HepG2 (cell line): ENCODE data around the gene DDX17. TPM values are rescaled to one million over a fixed set of nuclear protein-coding genes. Genes with fewer than 3 reads are reported as not detected.

Experiments used
- ATAC-seq: fragments of 200-7000 bp; cut with Tn5 transposase; 3 replicates; pipeline ENCODE4 v1.9.1; 2020; ENCODE audit warnings: mild to moderate bottlenecking, moderate library complexity
- BruUV-seq: library from RNA; stranded (reverse); fragments of 400-500 nt; replicated peaks from 2 replicates; lab custom pipeline; 2021; lab: Mats Ljungman, UMichigan
- CTCF ChIA-PET: fragments of 300-600 bp; formaldehyde crosslinking; extraction: SDS; loops from one replicate; lab custom pipeline; 2021; ENCODE audit warnings: low total read pairs, inconsistent platforms, low intra/inter-chr PET ratio; lab: Yijun Ruan, JAX
- POLR2A ChIA-PET: fragments of 350-600 bp; sonication (Branson Sonifier 250); formaldehyde crosslinking; loops from one replicate; lab custom pipeline; 2020; ENCODE audit warnings: antibody characterized with exemption, inconsistent platforms; lab: Yijun Ruan, JAX
- DNase-seq: peaks from one replicate; pipeline ENCODE4 v3.0.0-alpha.2; 2015; ENCODE audit warnings: low spot score
- FAIRE-seq: peaks from 3 replicates; lab custom pipeline; 2011; peaks lifted over from hg19 to GRCh38; lab: Jason Lieb, UNC
- H2AFZ ChIP-seq: one replicate; pipeline ENCODE4 v1.6.1; 2011; ENCODE audit warnings: low read length, inconsistent platforms
- H3K27ac ChIP-seq: fragments of 300-600 bp; 3 replicates; pipeline ENCODE4 v1.8.0; 2011; ENCODE audit warnings: mixed run types, mild to moderate bottlenecking, mixed read lengths, low read length, inconsistent platforms; ENCODE audit not compliant: insufficient read depth; ENCODE audit errors: extremely low read length
- H3K27me3 ChIP-seq, 2 experiments: fragments of 200-600 bp in 1 of 2; 2 replicates in 1 of 2; 3 replicates in 1 of 2; pipeline versions ENCODE4 v1.6.0 to v1.8.0; 2011; ENCODE audit warnings: low read length in 2 of 2, mild to moderate bottlenecking in 2 of 2, moderate library complexity in 2 of 2, inconsistent platforms in 1 of 2; ENCODE audit not compliant: insufficient read depth in 2 of 2, control insufficient read depth in 1 of 2
- H3K36me3 ChIP-seq, 2 experiments: fragments of 200-600 bp in 1 of 2; replicated peaks in 1 of 2; 2 replicates in 1 of 2; 3 replicates in 1 of 2; pipeline versions ENCODE4 v1.5.1 to v1.8.0; 2011; ENCODE audit warnings: low read length in 2 of 2, inconsistent platforms in 1 of 2; ENCODE audit not compliant: insufficient read depth in 2 of 2, control insufficient read depth in 1 of 2
- H3K4me1 ChIP-seq: 2 replicates; pipeline ENCODE4 v1.5.1; 2012; ENCODE audit warnings: low read length, inconsistent platforms; ENCODE audit not compliant: insufficient read depth
- H3K4me2 ChIP-seq: 2 replicates; pipeline ENCODE4 v1.6.0; 2011; ENCODE audit warnings: low read depth, low read length, inconsistent platforms
- H3K4me3 ChIP-seq, 3 experiments: fragments of 200-600 bp in 1 of 3; sonication (generic), shearing (Covaris generic) in 1 of 3; replicated peaks in 1 of 3; 2 replicates each; pipeline ENCODE4 v1.5.1; 2011 to 2016; ENCODE audit warnings: low read length in 3 of 3, inconsistent platforms in 2 of 3, low read depth in 2 of 3, mild to moderate bottlenecking in 2 of 3, control low read depth in 1 of 3, mixed read lengths in 1 of 3; ENCODE audit not compliant: insufficient read depth in 1 of 3
- H3K79me2 ChIP-seq: one replicate; pipeline ENCODE4 v1.6.1; 2011; ENCODE audit warnings: low read length, inconsistent platforms; ENCODE audit not compliant: insufficient read depth
- H3K9ac ChIP-seq: 2 replicates; pipeline ENCODE4 v1.6.0; 2011; ENCODE audit warnings: mild to moderate bottlenecking, low read depth, low read length, inconsistent platforms; ENCODE audit not compliant: insufficient read depth
- H3K9me3 ChIP-seq: 2 replicates; pipeline ENCODE4 v1.5.1; 2012; ENCODE audit warnings: mild to moderate bottlenecking, low read length
- H4K20me1 ChIP-seq: 2 replicates; pipeline ENCODE4 v1.6.0; 2011; ENCODE audit warnings: inconsistent platforms, mild to moderate bottlenecking, low read length, moderate library complexity; ENCODE audit not compliant: insufficient read depth
- ARNTL ChIP-seq: sonication (generic); formaldehyde crosslinking; IDR thresholded peaks from 2 replicates; pipeline ENCODE4 v1.4.0; 2020; ENCODE audit warnings: mild to moderate bottlenecking, missing genetic modification reagents
- NRL ChIP-seq: sonication (generic); formaldehyde crosslinking; IDR thresholded peaks from 2 replicates; pipeline ENCODE4 v1.5.0; 2020; ENCODE audit warnings: missing genetic modification reagents, mild to moderate bottlenecking, moderate library complexity, borderline replicate concordance
- XRCC5 ChIP-seq: fragments of 200-400 bp; formaldehyde crosslinking; optimal IDR thresholded peaks from 2 replicates; pipeline ENCODE3; 2017; ENCODE audit warnings: mild to moderate bottlenecking, low read length
- ZFP90 ChIP-seq: sonication (generic); formaldehyde crosslinking; IDR thresholded peaks from 2 replicates; pipeline ENCODE4 v1.8.0; 2022; ENCODE audit warnings: missing genetic modification reagents, mild to moderate bottlenecking, inconsistent platforms, borderline replicate concordance
- ZNF263 ChIP-seq: sonication (generic); formaldehyde crosslinking; IDR thresholded peaks from 2 replicates; pipeline ENCODE4 v1.4.0; 2020; ENCODE audit warnings: missing genetic modification reagents
- ZNF44 ChIP-seq: sonication (generic); formaldehyde crosslinking; IDR thresholded peaks from 2 replicates; pipeline ENCODE4 v1.5.1; 2020; ENCODE audit warnings: mild to moderate bottlenecking, missing genetic modification reagents
- ZNF558 ChIP-seq: sonication (generic); formaldehyde crosslinking; IDR thresholded peaks from 2 replicates; pipeline ENCODE4 v1.9.0; 2022; ENCODE audit warnings: mild to moderate bottlenecking, missing genetic modification reagents, borderline replicate concordance
- ZNF83 ChIP-seq: sonication (generic); formaldehyde crosslinking; IDR thresholded peaks from 2 replicates; pipeline ENCODE4 v1.4.0; 2020; ENCODE audit warnings: missing genetic modification reagents, mild to moderate bottlenecking, borderline replicate concordance
- WGBS: methylation state at CpG from one replicate; pipeline ENCODE4 v1.1.6; 2017; ENCODE audit warnings: low lambda C conversion rate; 5-methylcytosine and 5-hydroxymethylcytosine counted together
- in situ Hi-C: cut with HindIII; loops from 2 replicates; pipeline ENCODE4 v1.10.0; 2017; ENCODE audit warnings: low pct_unique_long_range_greater_than_20kb; ENCODE audit not compliant: extremely low pct_ligation_motif_present
- intact Hi-C: fragments of 100-400 bp; cut with micrococcal nuclease; formaldehyde crosslinking; loops from one replicate; pipeline ENCODE4 v1.10.0; 2022; ENCODE audit not compliant: unreplicated experiment
- polyA plus RNA-seq, 8 experiments: library from polyadenylated mRNA; depleted of rRNA in 3 of 8; stranded (reverse) in 7 of 8; unstranded in 1 of 8; fragments of >200 nt; fragmentation: Illumina TruSeq in 4 of 8; extraction: Trizol in 4 of 8; gene quantifications; 2 replicates each; pipeline versions ENCODE4 v1.2.1 to v1.2.3, GENCODE V29; 2011 to 2016; ENCODE audit warnings: low read depth in 4 of 8, missing spikeins in 1 of 8, mixed read lengths in 1 of 8; ENCODE audit not compliant: insufficient read depth in 1 of 8
- total RNA-seq, 5 experiments: library from RNA; depleted of rRNA; stranded (reverse); fragments of >200 nt; fragmentation: Illumina TruSeq; extraction: Trizol; gene quantifications; 2 replicates each; pipeline ENCODE4 v1.2.3, GENCODE V29; 2016; ENCODE audit warnings: low read depth in 1 of 5
- TF ChIP-seq, protein P1 (sequence below): sonication (generic); formaldehyde crosslinking; IDR thresholded peaks from 2 replicates; pipeline ENCODE4 v1.9.0; 2021; ENCODE audit warnings: missing genetic modification reagents, borderline replicate concordance
- TF ChIP-seq, protein P2 (sequence below): sonication (generic); formaldehyde crosslinking; IDR thresholded peaks from 2 replicates; pipeline ENCODE4 v1.5.0; 2020; ENCODE audit warnings: mild to moderate bottlenecking, missing genetic modification reagents

Gene DDX17
- total and polyA plus RNA-seq, 2 of the 13 experiments (the other 11 are each of a cell fraction or from before 2014, with no cell fraction given), result 238 to 344 TPM

DNA sequence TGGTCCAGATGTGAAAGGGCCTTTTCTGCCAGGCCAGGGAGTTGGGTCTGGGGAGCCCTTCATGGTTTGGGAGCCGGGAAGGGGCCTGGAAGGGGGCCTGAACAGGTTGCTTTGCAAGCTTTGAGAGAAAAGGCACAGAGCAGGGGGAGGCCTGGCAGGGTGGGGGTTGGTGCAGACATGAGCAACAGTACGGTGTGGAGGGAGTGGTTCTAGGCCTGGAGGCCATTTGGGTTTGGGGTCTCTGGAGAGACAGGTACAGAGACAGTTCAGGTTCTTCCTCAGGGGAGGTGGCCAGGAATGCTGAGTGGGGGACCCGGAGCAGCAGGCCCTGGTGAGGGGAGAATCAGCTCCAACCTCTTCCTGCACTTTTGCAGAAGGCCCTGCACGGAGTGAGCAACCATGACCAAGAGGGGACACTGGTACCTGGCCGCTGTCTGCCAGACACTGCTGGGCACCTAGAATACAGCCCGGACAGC lies 36.8 kb downstream of the DDX17 start:
- H3K36me3 ChIP-seq, result no peaks in the 10 kb centered on the region
- WGBS, result 92% methylated on average over 5 of the region's 6 CpGs
- H3K4me1 ChIP-seq, result peaks cover 47% of the 10 kb centered on the region
- peaks cover 0 to 10% of the 10 kb centered on the region in 2 experiments; a peak in 3 of 5 replicates for H3K27me3 ChIP-seq
- H3K9me3 ChIP-seq, result no peaks in the 10 kb centered on the region
- no peaks in the 10 kb centered on the region for H3K79me2 ChIP-seq
- H3K4me2 ChIP-seq, result peak overlapping the region; percentile 96
- H3K27ac ChIP-seq, result no peak overlapping the region
- POLR2A ChIA-PET, result no interaction called here
- DNase-seq, result no peak
- H2AFZ ChIP-seq, result no peak overlapping the region
- intact Hi-C loops, result no loop called here
- H4K20me1 ChIP-seq, result no peaks in the 10 kb centered on the region
- CTCF ChIA-PET, result no interaction called here
- no peak for TF ChIP-seq ZNF83 (CRISPR knock-in tag)
- peak overlapping the region in 1 of 3 experiments; percentile 87; a peak in 1 of 6 replicates for H3K4me3 ChIP-seq
- ATAC-seq, result no peak
- peak overlapping the region; percentile 81; the same call in 1 of the 2 replicates for H3K9ac ChIP-seq
- in situ Hi-C loops, result no loop called here
- FAIRE-seq, result no peak
- BruUV-seq, result no TSS peak

DNA sequence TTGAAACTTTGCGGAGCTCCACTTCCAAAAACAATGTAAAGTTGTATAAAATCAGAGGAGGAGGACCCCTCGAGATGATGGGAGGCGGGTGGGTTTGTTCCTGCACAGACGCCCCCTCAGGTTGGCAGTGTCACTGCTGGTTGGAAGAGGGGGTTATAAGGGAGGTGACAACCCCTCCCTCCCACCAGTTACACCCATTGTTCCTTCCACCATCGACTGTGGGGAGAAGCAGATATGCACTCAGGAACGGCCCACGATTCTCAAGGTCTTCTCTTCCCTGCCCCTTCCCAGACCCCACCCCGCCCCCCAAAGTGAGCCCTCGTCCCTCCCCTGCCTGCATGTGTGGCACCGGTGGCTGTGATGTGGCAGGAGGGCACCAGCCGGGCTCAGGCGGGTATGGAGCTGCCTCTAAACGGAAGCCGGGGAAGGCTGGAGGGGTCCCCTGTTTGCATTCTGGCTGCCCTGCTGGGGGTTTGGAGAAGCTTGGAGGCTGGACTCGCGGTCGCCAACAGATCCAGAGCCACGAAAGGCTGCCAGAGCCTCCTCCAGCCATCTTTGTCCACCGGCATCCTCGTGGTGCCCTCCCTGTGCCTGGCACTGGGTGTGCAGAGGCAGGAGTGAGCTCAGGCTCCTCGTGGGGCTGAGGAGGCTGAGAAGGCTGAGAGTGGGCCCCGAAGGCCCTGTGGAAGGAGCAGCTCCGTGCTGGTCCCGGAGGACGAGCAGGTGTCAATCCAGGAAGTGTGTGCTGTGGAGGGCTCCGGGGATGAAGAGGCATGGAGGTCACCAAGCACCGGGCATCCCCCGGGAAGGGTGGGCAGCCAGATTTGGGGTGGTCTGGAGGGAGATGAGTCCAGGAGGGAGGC lies 37.4 kb downstream of the DDX17 start:
- Histone ChIP-seq H3K79me2 (no peaks in the 10 kb centered on the region), H3K27ac (peak overlapping the region; percentile 21), H3K4me3 (peak overlapping the region; percentile 64 to 87 (median 75)), H3K4me1 (peaks cover 54% of the 10 kb centered on the region), H4K20me1 (no peaks in the 10 kb centered on the region), H3K9ac (peak overlapping the region; percentile 81), H3K9me3 (no peaks in the 10 kb centered on the region), H2AFZ (no peak overlapping the region), H3K36me3 (no peaks in the 10 kb centered on the region), H3K4me2 (peak overlapping the region; percentile 96), H3K27me3 (peaks cover 0 to 10% of the 10 kb centered on the region in 2 experiments; a peak in 3 of 5 replicates)
- DNase-seq (no peak), FAIRE-seq (no peak), ATAC-seq (peak; percentile 38)
- intact Hi-C loops, result no loop called here
- in situ Hi-C loops, result no loop called here
- WGBS, result 65% methylated on average over 10 of the region's 28 CpGs
- ChIA-PET POLR2A (interaction anchor here (0.9 kb wide), 1 partner anchor 10 kb away, joined by 3 read pairs; no protein-coding TSS in a partner anchor), CTCF (no interaction called here)
- BruUV-seq, result TSS peak; percentile 47
- TF ChIP-seq NRL (CRISPR knock-in tag) (peak; percentile 24; the same call in 1 of the 2 replicates), ZNF558 (CRISPR knock-in tag) (0 out of 2 replicates have a peak, but pooled peaks have one; percentile 11), XRCC5 (peak; percentile 15), ZNF263 (CRISPR knock-in tag) (0 out of 2 replicates have a peak, but pooled peaks have one; percentile 28), ZNF44 (CRISPR knock-in tag) (no peak), ARNTL (CRISPR knock-in tag) (no peak), ZFP90 (CRISPR knock-in tag) (no peak)
- TF ChIP-seq, protein P1, sequence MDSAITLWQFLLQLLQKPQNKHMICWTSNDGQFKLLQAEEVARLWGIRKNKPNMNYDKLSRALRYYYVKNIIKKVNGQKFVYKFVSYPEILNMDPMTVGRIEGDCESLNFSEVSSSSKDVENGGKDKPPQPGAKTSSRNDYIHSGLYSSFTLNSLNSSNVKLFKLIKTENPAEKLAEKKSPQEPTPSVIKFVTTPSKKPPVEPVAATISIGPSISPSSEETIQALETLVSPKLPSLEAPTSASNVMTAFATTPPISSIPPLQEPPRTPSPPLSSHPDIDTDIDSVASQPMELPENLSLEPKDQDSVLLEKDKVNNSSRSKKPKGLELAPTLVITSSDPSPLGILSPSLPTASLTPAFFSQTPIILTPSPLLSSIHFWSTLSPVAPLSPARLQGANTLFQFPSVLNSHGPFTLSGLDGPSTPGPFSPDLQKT (CRISPR knock-in tag), result no peak
- TF ChIP-seq, protein P2, sequence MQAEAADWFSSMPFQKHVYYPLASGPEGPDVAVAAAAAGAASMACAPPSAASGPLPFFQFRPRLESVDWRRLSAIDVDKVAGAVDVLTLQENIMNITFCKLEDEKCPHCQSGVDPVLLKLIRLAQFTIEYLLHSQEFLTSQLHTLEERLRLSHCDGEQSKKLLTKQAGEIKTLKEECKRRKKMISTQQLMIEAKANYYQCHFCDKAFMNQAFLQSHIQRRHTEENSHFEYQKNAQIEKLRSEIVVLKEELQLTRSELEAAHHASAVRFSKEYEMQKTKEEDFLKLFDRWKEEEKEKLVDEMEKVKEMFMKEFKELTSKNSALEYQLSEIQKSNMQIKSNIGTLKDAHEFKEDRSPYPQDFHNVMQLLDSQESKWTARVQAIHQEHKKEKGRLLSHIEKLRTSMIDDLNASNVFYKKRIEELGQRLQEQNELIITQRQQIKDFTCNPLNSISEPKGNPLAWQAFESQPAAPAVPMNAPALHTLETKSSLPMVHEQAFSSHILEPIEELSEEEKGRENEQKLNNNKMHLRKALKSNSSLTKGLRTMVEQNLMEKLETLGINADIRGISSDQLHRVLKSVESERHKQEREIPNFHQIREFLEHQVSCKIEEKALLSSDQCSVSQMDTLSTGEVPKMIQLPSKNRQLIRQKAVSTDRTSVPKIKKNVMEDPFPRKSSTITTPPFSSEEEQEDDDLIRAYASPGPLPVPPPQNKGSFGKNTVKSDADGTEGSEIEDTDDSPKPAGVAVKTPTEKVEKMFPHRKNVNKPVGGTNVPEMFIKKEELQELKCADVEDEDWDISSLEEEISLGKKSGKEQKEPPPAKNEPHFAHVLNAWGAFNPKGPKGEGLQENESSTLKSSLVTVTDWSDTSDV (CRISPR knock-in tag), result 0 out of 2 replicates have a peak, but pooled peaks have one; percentile 2
